ENCODE measurements around the gene TBC1D8B.
"Not testable (repeated sequence)": the region's sequence is repeated elsewhere in the genome, so short reads cannot be mapped to it uniquely, and the experiment has no call there.

The TBC1D8B gene

DNA sequence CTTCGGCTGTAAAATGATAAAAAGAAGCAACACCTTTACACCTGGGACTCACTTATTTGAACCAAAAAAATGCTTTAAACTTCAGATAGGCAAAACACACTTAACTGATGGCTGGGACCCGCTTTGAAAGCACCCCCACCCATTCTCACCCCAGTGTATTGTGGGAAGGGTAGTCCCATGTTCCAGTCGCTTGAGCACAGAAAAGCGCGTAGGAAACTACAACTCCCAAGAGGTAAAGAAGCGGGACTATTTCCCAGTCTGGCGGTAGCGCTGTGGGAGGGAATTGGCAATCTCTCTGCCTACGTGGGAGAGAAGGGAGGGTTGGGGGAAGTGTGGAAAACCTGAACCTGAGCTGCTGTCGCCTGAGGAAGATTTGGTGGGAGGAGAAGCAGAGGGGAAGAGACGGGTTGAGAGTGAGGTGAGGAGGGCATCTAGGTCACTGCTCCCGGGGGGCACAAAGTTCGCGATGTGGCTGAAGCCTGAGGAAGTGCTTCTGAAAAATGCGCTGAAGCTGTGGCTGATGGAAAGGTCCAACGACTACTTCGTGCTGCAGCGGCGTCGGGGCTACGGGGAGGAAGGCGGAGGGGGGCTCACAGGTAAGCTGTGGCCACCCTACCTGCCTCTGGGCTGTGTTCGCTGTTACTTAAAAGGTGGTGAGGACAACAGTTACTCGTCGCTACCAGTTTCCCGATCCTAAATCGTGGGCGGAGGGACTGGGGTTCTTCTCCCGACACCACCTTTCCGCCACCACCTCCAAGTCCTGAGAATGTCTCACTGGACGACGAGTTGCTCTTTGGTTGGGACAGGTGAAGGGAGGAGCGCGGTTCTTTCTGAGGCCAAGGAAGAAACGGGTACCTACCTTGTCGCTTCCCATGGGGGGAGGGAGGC, at the start of gene TBC1D8B:
TSS of gene TBC1D8B (plus strand) at position 286 of the 888 bp plus-strand sequence. CDS start at position 467, 181 bp downstream.
- DNase-seq: peak in 3 of 6 experiments; percentile 1 to 11 (median 4)

DNA sequence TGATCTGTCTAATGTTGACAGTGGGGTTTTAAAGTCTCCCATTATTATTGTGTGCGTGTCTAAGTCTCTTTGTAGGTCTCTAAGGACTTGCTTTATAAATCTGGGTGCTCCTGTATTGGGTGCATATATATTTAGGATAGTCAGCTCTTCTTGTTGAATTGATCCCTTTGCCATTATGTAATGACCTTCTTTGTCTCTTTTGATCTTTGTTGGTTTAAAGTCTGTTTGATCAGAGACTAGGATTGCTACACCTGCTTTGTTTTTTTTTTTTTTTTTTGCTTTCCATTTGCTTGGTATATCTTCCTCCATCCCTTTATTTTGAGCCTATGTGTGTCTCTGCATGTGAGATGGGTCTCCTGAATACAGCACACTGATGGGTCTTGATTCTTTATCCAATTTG, 33.2 kb upstream of the TBC1D8B start:
- not testable (repeated sequence) for DNase-seq

DNA sequence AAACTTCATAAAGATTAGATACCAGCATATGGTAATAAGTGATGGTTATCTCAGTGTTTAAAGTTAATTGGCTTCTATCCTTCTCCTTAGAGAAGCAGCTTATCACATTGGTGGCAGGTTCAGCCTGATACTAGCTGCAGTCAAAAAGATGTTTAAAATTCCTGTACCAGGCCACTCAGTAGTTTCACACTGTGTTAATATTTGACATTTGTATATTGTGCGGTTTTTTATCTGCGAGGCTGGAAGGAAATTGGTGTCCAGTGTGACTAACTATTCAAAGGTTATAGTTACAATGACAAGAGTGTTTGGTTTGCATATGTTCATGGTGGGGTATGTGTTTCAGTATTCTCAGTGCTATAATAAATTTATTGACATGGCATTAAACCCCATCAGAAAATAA, 27.5 kb upstream of the TBC1D8B start:
- DNase-seq: no peak

DNA sequence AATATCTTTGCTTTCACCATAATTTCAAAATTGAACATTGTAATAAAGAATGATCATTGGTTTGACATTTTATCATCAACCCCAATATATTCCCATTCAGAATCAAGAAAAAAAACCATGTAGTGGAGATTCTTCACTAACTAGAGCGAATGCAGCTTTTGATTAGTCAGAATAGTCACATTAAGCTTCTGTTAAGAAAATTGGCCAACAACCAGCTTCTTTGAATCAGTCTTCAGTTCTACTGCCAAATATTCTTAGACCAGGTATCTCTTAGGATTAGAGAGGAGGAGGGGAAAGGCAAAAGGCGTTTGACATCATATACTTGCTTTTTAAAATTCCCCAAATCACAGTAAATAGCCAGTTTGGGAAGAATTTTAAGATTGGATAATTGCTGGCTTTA, 22.2 kb upstream of the TBC1D8B start:
- no peak for DNase-seq

DNA sequence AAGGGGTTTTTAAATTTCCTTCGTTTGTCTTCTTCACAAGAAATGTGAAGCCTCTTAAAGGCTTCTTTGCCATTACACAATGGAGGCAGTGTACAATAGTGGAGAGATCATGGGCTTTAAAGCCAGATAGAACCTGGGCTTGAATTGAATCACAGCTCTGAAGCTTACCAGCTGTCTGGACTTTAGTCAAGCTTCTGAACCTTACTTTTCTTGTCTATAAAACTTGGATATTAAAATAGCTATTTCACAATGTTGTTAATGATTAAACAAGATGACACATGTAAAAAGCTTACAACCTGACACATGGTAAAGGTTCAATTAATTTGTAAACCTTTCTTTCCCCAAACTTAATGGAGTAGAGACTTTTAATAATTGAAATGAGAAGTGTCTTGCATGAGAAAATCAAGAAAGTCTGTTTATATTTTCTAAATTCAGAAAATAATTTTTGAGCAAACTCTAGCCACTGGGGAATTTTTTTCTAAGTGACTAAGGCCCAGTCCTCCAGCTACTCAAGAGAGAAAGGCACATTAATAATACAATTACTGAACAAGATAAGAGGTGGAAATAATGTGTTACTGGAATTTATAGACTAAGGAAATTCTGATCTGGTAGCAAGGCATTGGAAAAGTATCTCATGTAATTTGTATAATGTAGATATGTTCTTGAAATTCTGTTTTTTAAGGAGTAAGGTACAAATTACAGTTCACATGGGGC, 21.7 kb upstream of the TBC1D8B start:
- DNase-seq: no peak

DNA sequence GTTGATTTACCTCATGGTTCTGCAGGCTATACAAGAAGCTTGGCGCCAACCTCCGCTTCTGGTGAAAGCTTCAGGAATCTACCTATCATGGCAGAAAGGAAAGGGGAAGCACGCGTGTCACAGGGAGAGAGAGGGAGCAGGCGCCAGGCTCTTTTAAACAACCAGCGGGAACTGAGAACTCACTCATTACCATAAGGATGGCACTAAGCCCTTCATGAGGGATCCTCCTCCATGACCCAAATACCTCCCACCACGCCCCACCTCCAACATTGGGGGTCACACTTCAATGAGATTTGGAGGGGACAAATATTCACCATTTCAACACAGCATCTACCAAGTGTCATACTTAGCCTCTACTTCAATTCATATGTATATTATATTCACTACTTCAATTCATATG, 18.8 kb upstream of the TBC1D8B start:
- DNase-seq: no peak

DNA sequence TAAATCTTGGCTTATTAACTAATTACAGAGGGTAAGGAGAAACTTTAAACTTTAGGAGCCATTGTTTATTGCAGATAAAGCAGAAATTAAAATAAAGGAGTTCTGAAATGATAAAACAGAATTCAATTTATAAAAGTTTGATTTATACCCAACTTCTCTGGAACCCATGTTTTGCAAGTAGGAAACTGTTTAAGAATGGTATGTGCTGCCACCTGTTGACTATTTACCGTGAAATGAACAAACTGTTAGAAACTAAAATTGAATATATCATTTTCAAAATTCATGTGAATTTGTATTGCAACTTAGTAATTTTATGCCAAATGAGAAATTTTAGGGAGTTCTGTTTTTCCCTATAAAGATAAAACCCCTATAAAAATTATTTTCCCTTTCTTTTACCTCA, 11.0 kb upstream of the TBC1D8B start:
- no peak for DNase-seq

DNA sequence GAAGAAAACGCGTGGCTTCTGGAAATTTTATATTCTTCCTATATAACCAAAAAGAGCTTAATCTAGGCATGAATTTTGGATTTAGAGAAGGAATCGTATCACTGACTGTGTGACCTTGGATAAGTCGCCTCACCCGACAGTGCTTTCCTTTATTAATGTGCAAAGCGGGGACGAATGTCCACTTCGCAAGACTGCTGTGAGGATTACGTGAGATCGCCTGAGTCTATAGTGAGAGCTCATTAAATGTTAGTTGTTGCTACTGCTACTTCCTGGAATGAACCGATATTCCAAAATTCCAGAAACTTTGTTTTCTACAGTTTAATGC, 448 bp upstream of the TBC1D8B start:
- DNase-seq: no peak

DNA sequence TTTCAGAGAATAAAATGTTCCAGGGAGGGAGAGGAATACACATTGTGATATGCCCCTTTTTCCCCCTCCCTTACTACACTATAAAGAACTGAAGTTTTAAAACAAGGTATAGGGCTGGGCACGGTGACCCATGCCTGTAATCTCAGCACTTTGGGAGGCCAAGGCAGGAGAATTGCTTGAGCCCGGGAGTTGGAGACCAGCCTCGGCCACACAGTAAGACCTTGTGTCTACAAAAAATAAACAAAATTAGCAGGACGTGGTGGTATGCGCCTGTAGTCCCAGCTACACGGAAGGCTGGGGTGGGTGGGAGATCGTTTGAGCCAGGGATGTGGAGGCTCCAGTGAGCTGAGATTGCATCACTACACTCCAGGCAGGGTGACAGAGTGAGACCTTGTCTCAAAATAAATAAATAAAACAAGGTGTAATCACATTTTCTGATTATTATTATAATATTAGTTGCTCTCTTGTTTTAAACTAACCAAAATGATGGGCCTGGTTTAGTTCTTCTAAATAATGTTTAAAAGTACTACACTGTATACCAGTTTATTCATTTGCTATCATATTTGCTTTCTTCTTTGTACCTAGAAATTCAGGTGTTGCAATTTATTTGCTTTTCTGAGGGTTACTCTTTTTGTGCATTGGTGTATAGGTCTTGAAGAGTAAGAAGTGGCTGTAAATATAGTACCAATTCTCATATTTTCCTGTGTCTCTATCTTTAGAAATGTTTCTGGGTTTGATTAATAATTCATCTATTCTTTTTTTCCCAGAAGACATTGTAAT, 8.8 kb downstream of the TBC1D8B start:
- no peak for DNase-seq

DNA sequence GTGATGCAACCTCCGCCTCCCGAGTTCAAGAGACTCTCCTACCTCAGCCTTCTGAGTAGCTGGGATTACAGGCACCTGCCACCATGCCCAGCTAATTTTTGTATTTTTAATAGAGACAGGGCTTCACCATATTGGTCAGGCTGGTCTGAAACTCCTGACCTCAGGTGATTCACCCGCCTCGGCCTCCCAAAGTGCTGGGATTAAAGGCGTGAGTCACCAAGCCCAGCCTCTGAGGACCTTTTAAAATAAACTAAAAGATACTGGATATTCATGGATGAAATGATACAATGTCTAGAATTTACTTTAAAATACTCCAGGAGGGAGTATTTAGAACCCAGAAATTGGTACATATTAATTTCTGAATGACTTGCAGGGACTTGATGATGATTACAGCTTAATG, 10.5 kb downstream of the TBC1D8B start:
- not testable (repeated sequence) for DNase-seq

DNA sequence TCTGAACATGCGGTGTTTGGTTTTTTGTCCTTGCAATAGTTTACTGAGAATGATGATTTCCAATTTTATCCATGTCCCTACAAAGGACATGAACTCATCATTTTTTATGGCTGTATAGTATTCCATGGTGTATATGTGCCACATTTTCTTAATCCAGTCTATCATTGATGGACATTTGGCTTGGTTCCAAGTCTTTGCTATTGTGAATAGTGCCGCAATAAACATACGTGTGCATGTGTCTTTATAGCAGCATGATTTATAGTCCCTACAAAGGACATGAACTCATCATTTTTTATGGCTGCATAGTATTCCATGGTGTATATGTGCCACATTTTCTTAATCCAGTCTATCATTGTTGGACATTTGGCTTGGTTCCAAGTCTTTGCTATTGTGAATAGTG, 11.6 kb downstream of the TBC1D8B start:
- not testable (repeated sequence) for DNase-seq

DNA sequence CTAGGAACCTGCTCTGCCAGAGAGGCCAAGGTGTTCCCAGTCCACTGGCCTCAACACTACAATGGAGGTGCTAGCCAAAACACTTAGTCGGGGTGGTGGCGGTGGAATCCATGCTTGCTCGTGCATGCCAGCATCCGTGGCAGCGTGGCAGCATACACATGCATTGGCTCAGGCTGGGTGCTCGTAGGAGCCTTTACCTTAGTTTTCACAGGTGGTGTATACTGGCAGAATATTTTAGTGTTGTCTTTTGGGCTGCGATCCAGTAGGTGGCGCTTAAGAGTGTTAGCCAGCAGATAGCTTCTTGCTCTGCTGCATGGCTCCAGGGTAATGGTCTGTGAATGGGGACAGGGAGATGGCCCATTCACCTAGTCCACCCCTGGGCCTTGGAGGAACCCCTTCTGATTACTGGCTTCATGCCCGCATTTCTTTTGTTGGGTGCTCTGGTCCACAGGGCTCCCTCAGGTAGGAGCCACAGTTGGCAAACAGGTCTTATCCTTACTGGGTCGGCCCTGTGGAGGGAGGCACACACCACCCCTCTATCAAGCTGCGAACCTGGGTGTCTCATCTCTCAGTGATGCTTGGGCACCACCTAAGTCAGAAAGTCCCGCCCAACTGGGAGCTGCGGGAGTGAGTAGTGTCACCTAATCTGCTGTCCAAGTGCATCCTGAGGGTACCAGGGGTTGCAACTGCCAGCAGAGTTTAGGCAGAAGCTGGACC, 60.7 kb downstream of the TBC1D8B start:
- DNase-seq: peak in 2 of 6 experiments; percentile 4 to 7

DNA sequence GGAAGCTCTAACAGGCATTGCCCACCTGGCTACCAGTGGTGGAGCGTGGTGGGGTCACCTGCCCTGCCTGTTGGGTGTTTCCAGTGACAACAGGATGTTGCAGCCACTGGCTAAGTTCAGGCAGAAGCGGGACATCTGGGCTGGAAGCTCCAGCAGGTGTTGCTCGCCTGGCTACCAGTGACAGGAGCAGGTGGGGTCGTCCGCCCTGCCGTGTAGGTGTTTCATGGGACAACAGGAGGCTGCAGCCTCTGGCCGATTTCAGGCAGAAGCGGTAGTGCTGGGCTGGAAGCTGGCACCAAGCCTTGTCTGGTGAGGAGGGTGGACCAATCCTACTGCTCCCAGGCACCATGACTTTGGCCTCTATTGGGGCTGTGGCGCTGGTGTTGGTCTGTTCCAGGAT, 61.2 kb downstream of the TBC1D8B start:
- no peak for DNase-seq

DNA sequence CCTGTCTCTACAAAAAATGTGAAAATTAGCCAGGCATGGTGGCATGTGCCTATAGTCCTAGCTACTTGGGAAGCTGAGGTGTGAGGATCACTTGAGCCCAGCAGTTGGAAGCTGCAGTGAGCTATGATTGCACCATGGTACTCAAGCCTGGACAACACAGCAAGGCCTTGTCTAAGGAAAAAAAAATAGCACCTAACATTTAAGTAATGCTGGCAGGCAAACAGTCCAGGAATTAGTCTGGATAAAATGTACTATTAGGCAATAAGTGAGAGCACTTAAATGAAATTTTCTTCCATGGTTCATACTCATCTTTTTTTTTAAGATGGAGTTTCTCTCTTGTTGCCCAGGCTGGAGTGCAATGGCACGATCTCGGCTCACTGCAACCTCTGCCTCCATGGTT, 70.3 kb downstream of the TBC1D8B start:
- DNase-seq: not testable (repeated sequence)

DNA sequence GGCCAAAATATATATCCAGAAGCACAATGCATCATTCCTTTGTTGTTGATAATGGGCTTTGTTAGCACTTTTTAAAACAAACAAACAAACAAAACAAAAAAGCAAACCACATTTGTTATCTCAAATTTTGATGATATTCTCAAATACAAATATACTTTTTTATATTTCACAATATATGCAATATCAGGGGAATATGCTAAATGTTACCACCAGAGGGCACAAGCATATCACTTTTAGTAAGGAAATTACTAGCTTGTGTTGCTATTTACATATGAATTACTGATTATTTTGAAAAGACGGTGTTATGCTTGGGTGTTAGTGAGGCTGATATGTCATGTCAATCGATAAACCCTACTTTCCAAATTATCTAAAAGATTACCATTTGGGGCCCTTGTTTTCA, 71.6 kb downstream of the TBC1D8B start:
- peak in 2 of 6 experiments; percentile 20 to 27 for DNase-seq

DNA sequence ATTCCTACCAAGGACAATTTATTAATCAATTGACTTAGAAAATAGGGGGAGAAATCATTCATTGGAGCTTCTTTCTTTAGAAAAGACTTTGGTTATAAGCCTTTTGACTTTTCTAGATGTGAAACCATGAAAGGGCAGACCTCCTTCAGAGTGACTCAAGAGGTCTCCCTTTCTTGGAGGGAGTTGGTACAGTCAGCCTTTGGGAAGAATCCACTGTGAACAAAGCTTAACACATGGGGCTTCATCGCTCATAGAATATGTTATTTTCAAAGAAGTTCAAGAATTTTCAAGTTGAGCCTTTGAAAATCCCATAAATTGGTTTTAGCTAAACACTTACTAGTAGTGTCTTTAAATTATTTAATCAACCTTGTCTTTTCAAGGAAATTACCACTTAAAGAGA, 72.7 kb downstream of the TBC1D8B start:
- no peak for DNase-seq

DNA sequence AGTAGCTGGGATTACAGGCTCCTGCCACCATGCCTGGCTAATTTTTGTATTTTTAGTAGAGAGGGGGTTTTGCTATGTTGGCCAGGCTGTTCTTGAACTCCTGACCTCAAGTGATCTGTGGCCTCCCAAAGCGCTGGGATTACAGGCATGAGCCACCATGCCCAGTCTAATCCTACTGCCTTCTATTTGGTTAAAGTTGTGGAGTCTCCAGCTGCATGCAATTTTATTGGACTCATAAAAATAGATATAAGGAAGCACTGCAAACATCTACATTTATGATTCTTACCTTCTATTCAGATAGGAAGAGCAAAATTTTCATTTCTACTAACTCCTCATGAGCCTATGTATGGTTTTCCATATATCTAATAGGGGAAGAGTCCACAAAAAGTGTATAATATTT, 87.0 kb downstream of the TBC1D8B start:
- DNase-seq: no peak

DNA sequence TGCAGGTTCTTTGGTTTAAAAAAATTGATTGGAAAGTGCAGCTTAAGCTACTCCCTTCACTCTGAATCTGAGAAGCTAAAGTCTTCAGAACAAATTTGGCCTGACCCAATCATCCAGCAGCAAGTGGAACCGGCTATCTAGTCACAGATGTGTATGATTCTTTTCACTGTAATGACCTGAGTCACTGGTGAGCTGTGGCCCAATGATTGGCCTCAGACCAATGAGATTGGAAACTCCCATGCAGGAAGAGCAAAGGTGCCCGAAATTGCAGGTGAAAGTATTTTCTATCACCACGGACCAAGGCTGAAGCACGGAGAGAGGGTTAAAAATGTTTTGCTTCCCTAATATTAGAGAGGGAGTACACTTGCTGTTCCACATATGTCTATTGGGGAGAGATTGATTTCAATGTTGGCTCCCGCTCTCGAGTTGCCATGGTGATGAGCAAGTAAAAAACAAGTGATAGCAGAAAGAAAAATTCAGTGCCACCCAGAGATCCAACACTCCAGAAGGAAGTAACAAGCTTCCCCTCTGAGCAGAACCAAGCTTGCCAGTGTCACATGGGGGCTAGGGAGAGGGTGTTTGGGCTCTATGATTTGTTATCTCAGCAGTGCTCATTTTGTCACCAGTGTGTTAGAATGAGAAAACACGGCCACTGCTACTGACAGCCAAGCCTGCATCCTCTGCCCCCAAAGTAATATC, 89.4 kb downstream of the TBC1D8B start:
- no peak for DNase-seq

DNA sequence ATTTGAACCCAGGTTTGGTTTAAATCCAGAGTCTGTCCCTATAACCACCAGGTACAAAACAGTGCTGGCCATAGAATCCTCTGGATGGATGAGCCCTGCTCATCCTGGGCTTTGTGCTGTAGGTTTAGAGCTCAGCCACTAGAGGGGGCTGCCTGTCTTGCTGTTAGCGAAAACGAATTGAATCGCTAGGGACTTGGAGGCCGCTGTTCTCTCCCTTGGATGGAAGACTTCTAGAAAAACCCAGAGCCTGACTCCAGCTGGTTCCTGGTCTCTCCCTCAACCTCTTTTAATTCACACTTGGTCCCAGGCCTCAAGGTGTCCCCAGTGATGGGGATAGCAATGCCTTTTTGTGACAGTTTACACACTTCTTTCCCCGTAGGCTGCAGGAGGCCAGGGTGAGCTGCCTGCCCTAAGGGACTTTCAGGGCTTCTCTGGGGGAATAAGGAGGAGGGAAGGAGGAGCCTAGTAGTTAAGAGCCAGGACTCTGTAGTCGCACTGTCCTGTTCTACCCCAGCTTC, 92.0 kb downstream of the TBC1D8B start:
- peak; percentile 1 to 55 (median 15) for DNase-seq

DNA sequence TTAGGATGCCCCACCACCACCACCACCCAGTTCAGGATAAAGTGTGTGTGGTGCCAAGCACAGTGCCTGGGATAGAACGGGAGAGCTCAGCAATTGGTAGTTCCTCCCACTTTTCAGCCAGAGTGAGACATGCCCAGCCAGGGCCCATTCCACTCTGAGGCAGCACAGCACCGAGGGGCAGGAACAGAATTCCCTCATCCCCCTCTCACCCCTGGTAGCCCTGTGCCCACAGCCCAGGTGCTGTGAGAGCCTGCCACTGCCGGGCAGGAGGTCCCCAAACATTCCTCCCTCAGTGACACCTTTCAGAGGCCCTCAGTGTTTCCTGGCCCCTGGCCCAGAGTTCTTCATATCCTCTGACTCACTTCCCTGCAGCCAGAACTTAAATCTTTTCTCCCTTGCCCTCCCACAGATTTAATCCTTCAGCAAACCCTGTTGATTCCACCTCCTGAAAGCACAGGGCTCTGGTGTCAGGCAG, 92.5 kb downstream of the TBC1D8B start:
- DNase-seq: no peak

DNA sequence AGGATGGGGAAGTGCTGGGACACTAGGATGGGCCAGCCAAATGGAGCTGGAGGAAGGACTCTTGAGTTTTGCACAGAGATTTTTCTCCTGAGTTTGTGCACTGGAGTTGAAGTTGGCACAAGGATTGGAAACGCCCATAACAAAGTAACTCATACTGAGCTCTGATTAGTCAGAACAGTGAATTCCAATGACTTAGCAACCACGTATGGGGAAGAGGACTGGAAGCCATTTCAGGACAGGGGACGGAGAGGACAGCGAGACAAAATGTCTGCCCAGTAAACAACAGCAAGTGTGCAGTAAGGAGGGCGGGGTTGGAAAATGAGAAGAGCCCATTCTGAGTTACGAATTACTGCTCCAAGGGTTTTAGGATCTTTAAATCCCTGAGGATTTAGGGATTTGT, 94.8 kb downstream of the TBC1D8B start:
- DNase-seq: no peak

DNA sequence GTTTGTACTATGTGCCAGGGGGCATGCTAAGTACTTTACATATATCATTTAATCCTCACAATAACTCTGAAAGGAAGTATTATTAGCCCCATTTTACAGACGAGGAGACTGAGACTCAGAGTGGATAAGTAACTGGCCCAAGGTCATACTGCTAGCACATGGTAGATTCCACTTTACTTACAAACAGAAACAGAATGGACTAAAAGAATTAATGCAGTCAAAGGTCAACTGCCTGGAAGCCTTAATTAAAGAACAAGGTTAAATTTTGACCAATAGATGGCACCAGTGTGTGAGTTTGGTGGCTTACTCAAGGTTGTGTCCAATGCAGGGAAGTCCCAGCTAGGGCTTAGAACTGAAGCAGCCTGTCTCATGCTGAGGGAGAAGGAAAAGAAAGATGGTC, 96.0 kb downstream of the TBC1D8B start:
- DNase-seq: peak in 2 of 6 experiments; percentile 23 to 24
